ENCODE data around the gene CCDC88B. TPM values are rescaled to one million over a fixed set of nuclear protein-coding genes. Genes with fewer than 3 reads are reported as not detected.
"Not testable (repeated sequence)": the region's sequence is repeated elsewhere in the genome, so short reads cannot be mapped to it uniquely, and the experiment has no call there.

Gene CCDC88B
- total RNA-seq, 2 experiments from 2014 or later, result 107 to 112 TPM

DNA sequence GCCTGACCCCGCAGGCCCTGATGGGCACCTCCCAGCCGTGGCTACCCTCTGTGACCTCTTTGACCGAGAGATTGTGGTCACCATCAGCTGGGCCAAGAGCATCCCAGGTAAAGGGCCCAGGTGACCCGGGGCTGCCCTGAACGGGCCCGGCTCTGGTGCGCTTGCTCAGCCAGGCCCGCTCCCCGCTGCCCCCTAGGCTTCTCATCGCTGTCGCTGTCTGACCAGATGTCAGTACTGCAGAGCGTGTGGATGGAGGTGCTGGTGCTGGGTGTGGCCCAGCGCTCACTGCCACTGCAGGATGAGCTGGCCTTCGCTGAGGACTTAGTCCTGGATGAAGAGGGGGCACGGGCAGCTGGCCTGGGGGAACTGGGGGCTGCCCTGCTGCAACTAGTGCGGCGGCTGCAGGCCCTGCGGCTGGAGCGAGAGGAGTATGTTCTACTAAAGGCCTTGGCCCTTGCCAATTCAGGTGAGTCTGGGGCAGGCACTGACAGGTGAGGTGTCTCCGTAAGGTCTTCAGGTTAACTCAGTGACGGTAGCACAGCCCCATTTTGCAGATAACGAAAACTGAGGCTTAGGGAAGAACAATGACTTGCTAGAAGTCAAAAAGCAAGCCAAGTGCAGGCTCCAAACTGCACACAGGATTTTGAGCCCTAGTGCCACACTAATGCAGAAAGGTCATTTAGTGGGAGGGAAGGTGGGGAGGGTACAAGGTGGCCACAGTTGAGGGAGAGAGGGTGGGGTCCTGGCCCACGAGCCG, 25.0 kb upstream of the CCDC88B start:
- POLR2A ChIA-PET, result interaction anchor here (4.0 kb wide), 1 partner anchor 11 kb away, joined by 105 read pairs; the partner anchor contains the start of genes CATSPERZ and ESRRA
- CTCF ChIA-PET, result no interaction called here
- Histone ChIP-seq H3K27ac (ENCODE audit: low read depth in 1 of 2, low read length in 2 of 2) (no peak overlapping the region), H3K36me3 (ENCODE audit: insufficient read depth, low read length) (peaks cover 31% of the 10 kb centered on the region), H3K4me1 (ENCODE audit: insufficient read depth, low read length) (peaks cover 40% of the 10 kb centered on the region), H3K4me3 (ENCODE audit: low read length) (no peak overlapping the region), H3K9me3 (ENCODE audit: control insufficient read depth in 1 of 2, insufficient read depth in 1 of 2, low read length in 2 of 2) (no peaks in the 10 kb centered on the region), H3K27me3 (ENCODE audit: control insufficient read depth in 1 of 2, insufficient read depth in 2 of 2, low read length in 2 of 2) (no peaks in the 10 kb centered on the region)
- H3K27ac Mint-ChIP-seq, result peak overlapping the region; percentile 47
- peaks cover 41% of the 10 kb centered on the region for H3K4me1 Mint-ChIP-seq (ENCODE audit: low read depth)
- no peaks in the 10 kb centered on the region for H3K27me3 Mint-ChIP-seq
- DNase-seq, result peak in 1 of 14 experiments; percentile 31
- ATAC-seq (ENCODE audit: poor library complexity), result no peak
- no peaks in the 10 kb centered on the region for H3K9me3 Mint-ChIP-seq
- H3K4me3 Mint-ChIP-seq, result no peak overlapping the region
- TF ChIP-seq, protein P1, sequence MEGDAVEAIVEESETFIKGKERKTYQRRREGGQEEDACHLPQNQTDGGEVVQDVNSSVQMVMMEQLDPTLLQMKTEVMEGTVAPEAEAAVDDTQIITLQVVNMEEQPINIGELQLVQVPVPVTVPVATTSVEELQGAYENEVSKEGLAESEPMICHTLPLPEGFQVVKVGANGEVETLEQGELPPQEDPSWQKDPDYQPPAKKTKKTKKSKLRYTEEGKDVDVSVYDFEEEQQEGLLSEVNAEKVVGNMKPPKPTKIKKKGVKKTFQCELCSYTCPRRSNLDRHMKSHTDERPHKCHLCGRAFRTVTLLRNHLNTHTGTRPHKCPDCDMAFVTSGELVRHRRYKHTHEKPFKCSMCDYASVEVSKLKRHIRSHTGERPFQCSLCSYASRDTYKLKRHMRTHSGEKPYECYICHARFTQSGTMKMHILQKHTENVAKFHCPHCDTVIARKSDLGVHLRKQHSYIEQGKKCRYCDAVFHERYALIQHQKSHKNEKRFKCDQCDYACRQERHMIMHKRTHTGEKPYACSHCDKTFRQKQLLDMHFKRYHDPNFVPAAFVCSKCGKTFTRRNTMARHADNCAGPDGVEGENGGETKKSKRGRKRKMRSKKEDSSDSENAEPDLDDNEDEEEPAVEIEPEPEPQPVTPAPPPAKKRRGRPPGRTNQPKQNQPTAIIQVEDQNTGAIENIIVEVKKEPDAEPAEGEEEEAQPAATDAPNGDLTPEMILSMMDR (IDR thresholded peaks at IDR 0.05), result no peak
- H3K36me3 Mint-ChIP-seq (ENCODE audit: low read depth), result peaks cover 50% of the 10 kb centered on the region
- intact Hi-C loops (cut with DNase I, micrococcal nuclease), result loop anchor here in 1 of 2 experiments (5.0 kb wide), 1 partner anchor 42 kb away; the partner anchor contains the start of gene RPS6KA4

DNA sequence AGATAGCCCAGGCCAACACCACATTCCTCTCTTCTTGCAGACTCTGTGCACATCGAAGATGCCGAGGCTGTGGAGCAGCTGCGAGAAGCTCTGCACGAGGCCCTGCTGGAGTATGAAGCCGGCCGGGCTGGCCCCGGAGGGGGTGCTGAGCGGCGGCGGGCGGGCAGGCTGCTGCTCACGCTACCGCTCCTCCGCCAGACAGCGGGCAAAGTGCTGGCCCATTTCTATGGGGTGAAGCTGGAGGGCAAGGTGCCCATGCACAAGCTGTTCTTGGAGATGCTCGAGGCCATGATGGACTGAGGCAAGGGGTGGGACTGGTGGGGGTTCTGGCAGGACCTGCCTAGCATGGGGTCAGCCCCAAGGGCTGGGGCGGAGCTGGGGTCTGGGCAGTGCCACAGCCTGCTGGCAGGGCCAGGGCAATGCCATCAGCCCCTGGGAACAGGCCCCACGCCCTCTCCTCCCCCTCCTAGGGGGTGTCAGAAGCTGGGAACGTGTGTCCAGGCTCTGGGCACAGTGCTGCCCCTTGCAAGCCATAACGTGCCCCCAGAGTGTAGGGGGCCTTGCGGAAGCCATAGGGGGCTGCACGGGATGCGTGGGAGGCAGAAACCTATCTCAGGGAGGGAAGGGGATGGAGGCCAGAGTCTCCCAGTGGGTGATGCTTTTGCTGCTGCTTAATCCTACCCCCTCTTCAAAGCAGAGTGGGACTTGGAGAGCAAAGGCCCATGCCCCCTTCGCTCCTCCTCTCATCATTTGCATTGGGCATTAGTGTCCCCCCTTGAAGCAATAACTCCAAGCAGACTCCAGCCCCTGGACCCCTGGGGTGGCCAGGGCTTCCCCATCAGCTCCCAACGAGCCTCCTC, 24.1 kb upstream of the CCDC88B start:
- intact Hi-C loops (cut with DNase I, micrococcal nuclease), result loop anchor here in 1 of 2 experiments (5.0 kb wide), 1 partner anchor 41 kb away; the partner anchor contains the start of gene RPS6KA4
- POLR2A ChIA-PET, result interaction anchor here (2.2 to 4.0 kb wide), 6 partner anchors 12 to 110 kb away, joined by 7 to 105 read pairs (median 74); partner anchors contain the start of genes CATSPERZ, CCDC88B, ESRRA and FERMT3
- H3K9me3 Mint-ChIP-seq; H3K27me3 ChIP-seq (ENCODE audit: control insufficient read depth in 1 of 2, insufficient read depth in 2 of 2, low read length in 2 of 2); H3K4me3 ChIP-seq (ENCODE audit: low read length); ATAC-seq (ENCODE audit: poor library complexity); H3K27me3 Mint-ChIP-seq; H3K9me3 ChIP-seq (ENCODE audit: control insufficient read depth in 1 of 2, insufficient read depth in 1 of 2, low read length in 2 of 2): not testable (repeated sequence)
- H3K27ac Mint-ChIP-seq, result peak overlapping the region; percentile 98
- DNase-seq, result peak in 1 of 14 experiments; percentile 38
- Histone ChIP-seq H3K27ac (ENCODE audit: low read depth in 1 of 2, low read length in 2 of 2) (peak overlapping the region; percentile 93 to 99), H3K36me3 (ENCODE audit: insufficient read depth, low read length) (peaks cover 34% of the 10 kb centered on the region), H3K4me1 (ENCODE audit: insufficient read depth, low read length) (peaks cover 40% of the 10 kb centered on the region)
- peaks cover 47% of the 10 kb centered on the region for H3K4me1 Mint-ChIP-seq (ENCODE audit: low read depth)
- H3K4me3 Mint-ChIP-seq, result peak overlapping the region; percentile 92
- H3K36me3 Mint-ChIP-seq (ENCODE audit: low read depth), result peaks cover 57% of the 10 kb centered on the region
- CTCF ChIA-PET, result interaction anchor here (1.5 to 3.0 kb wide), 6 partner anchors 12 to 337 kb away, joined by 4 to 39 read pairs (median 22); partner anchors contain the start of genes CCDC88B, ESRRA and FERMT3

DNA sequence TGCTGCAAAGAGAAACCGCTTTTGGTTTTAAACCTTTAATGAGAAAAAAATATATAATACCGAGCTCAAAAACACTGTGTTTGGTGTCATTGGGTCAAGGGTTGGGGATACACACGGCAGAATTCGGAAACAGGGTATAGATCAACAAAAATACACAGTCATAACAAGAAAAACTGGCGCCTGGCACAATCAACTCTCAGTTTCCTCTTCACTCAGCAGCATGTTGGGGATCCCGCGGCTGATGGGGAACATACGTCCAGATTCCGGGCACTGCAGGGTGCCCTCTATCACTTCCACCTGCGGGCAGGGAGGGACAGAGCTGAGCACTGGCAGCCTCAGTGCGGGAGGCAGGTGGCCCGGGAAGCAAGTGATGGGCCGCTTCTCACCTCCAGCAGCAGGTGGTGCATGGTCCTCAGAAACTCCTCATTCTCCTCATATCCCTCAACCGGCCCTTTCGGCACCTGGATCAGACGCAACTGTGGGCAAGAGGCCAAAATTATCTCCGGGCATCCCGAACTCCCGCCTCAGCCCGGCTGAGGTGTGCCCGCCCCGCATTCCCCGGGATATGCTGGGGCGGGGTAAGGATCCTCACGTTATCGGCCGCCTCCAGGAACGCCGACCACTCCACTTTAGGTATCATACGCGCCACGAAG, 23.2 kb upstream of the CCDC88B start:
- H3K27me3 Mint-ChIP-seq, result no peaks in the 10 kb centered on the region
- TF ChIP-seq, protein P1 (IDR thresholded peaks at IDR 0.05), result peak; percentile 31
- H3K4me3 Mint-ChIP-seq, result peak overlapping the region; percentile 92
- peaks cover 39% of the 10 kb centered on the region for H3K36me3 ChIP-seq (ENCODE audit: insufficient read depth, low read length)
- DNase-seq, result peak in 8 of 14 experiments; percentile 26 to 79 (median 46)
- peak overlapping the region; percentile 98 for H3K27ac Mint-ChIP-seq
- intact Hi-C loops (cut with DNase I, micrococcal nuclease), result loop anchor here (1.0 to 5.0 kb wide), 8 partner anchors 10 to 337 kb away; partner anchors contain the start of genes CCDC88B (in 1 of the 2), ESRRA (in 1 of the 2), GPR137 (in 1 of the 2) and RPS6KA4 (in 1 of the 2)
- peaks cover 40% of the 10 kb centered on the region for H3K4me1 ChIP-seq (ENCODE audit: insufficient read depth, low read length)
- no peaks in the 10 kb centered on the region for H3K9me3 Mint-ChIP-seq
- H3K4me1 Mint-ChIP-seq (ENCODE audit: low read depth), result peaks cover 48% of the 10 kb centered on the region
- ATAC-seq (ENCODE audit: poor library complexity), result peak; percentile 13
- no peaks in the 10 kb centered on the region for H3K9me3 ChIP-seq (ENCODE audit: control insufficient read depth in 1 of 2, insufficient read depth in 1 of 2, low read length in 2 of 2)
- POLR2A ChIA-PET, result interaction anchor here (0.8 to 4.0 kb wide), 35 partner anchors 11 to 1726 kb away, joined by 3 to 105 read pairs (median 8); partner anchors contain the start of genes BAD, CATSPERZ, CCDC88B and ESRRA
- CTCF ChIA-PET, result interaction anchor here (1.4 to 3.0 kb wide), 11 partner anchors 13 to 336 kb away, joined by 4 to 39 read pairs (median 7); partner anchors contain the start of genes CCDC88B, ESRRA, FERMT3 and PLCB3
- peaks cover 63% of the 10 kb centered on the region for H3K36me3 Mint-ChIP-seq (ENCODE audit: low read depth)
- peak overlapping the region; percentile 96 for H3K4me3 ChIP-seq (ENCODE audit: low read length)
- no peaks in the 10 kb centered on the region for H3K27me3 ChIP-seq (ENCODE audit: control insufficient read depth in 1 of 2, insufficient read depth in 2 of 2, low read length in 2 of 2)
- H3K27ac ChIP-seq (ENCODE audit: low read depth in 1 of 2, low read length in 2 of 2), result peak overlapping the region; percentile 93 to 99
